Measurements from ENCODE around the gene PLD4.

Gene PLD4

GRCh38 chr14:104976198-104977007, 51.7 kb downstream of the PLD4 start:
- peak; percentile 55 for DNase-seq

GRCh38 chr14:104977008-104977680, 52.5 kb downstream of the PLD4 start:
- no peak for DNase-seq

- DNase-seq, result peak; percentile 54
Observed at GRCh38 chr14:104977681-104978653, 53.3 kb downstream of the PLD4 start, which contains the start of gene AHNAK2. AHNAK2 (minus strand) TSS chr14:104978374; CDS start chr14:104978237, 137 bp downstream.

GRCh38 chr14:104978746-104979691, 54.3 kb downstream of the PLD4 start:
- no peak for DNase-seq

GRCh38 chr14:104979758-104980610, 55.3 kb downstream of the PLD4 start:
- DNase-seq, result no peak

GRCh38 chr14:104980611-104981531, 56.2 kb downstream of the PLD4 start:
- DNase-seq, result no peak

- DNase-seq, result no peak
Observed at GRCh38 chr14:104981699-104982541, 57.2 kb downstream of the PLD4 start.

GRCh38 chr14:104982548-104983230, 58.0 kb downstream of the PLD4 start:
- DNase-seq, result no peak
